Hindlimb muscle (tissue), 1 donor: Measurements from ENCODE around the gene PLCH2. TPM values are rescaled to one million over a fixed set of nuclear protein-coding genes. Genes with fewer than 3 reads are reported as not detected.

ENCODE experiments used
- DNase-seq: peaks from one replicate; pipeline ENCODE4 v3.0.0-alpha.2; 2013
- polyA plus RNA-seq: library from polyadenylated mRNA; unstranded; fragments of 120-200 nt; gene quantifications from one replicate; pipeline ENCODE4 v1.2.1, GENCODE V29; 2013; ENCODE audit not compliant: insufficient read length

The PLCH2 gene
- polyA plus RNA-seq, 1 donor, result 1.0 TPM

GRCh38 chr1:2479186-2479585 is 3.1 kb downstream of the PLCH2 start:
- no peak for DNase-seq

DNA sequence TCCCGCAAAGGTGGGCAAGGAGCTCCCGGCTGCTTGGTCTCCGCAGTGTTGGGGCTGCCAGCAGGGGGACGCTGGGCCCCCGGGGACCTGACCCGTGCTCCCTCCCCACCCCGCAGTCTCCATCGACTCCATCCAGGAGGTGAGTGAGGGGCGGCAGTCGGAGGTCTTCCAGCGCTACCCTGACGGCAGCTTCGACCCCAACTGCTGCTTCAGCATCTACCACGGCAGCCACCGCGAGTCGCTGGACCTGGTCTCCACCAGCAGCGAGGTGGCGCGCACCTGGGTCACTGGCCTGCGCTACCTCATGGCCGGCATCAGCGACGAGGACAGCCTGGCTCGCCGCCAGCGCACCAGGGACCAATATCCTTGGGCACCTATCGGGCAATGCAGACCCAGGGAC is 3.5 kb downstream of the PLCH2 start:
- no peak for DNase-seq

DNA sequence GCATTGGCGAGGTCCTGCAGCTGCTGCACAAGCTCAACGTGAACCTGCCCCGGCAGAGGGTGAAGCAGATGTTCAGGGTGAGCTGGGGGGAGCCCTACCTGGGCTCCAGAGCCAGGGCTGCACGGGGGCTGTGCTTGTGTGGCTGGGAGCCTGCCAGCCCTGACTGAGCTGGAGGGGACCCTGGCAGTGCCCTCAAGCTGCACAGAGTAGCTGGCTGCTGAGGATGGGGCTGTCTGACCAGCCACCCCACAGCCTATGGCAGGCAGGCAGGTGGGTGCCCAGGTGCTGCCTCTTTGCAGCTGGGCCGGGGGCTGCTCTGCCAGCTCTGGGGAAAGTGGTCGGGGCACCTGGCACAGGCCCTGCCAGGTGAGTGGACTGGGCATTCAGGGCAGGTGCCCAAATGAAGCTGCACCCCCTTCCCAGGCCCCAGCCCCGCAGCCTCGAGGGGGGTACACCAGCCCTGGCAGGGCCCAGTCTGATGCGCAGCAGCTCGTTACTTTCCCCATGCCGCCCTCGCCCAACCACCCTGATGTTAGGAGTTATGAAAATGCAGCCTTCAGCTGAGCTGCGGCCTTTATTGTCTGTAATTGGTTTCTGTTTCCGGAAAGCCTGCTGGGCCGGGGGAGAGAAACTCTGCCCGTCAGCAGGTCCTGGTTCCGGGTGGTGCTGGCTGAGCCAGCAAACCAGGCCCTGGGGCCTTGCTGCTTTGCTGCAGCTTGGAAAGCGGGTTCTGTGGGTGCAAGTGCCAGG is 4.3 kb downstream of the PLCH2 start:
- no peak for DNase-seq

- DNase-seq, result no peak
These were observed 4.9 kb downstream of the PLCH2 start for GRCh38 chr1:2480986-2481364.

DNA sequence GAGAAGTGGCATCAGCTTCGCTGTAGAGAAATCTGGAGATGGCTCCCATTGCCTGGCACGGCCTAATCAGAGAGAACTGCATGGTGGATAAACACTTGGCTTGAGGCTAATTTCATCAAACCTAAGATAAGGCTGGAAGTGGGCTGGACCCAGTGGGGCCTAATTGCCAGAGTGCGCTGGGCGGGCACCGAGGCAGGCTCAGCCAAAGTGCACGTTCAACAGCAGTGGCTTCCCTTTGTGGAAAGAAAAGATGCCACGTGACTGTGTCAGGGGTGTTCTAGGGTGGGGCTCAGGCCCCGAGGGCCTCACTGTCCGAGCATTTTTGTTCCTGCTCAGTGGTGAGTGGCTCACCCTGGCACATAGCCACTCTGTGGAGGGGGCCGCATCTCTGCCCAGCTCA is 5.8 kb downstream of the PLCH2 start:
- DNase-seq, result no peak

GRCh38 chr1:2482588-2482987 is 6.5 kb downstream of the PLCH2 start:
- DNase-seq, result no peak

DNA sequence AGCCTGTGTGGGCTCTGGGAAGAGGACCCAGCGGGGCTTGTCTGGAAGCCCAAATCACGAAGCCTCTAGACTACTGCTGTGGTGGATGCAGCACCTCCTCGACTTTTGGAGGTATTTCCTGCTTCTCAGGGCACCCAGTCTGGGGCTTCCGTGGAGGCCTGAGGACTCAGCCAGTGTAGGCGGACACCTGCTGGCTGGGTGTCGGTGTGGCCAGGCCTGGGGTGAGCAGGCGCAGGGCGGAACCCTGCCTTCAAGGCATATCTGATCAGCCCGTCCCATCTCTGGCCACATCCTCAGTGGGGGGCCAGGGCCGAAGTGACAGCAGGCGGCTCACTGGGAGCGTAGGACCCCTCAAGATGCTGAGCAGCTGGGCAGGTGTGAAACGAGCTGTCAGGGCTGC is 6.9 kb downstream of the PLCH2 start:
- no peak for DNase-seq

GRCh38 chr1:2483970-2484369 is 7.9 kb downstream of the PLCH2 start:
- no peak for DNase-seq

DNA sequence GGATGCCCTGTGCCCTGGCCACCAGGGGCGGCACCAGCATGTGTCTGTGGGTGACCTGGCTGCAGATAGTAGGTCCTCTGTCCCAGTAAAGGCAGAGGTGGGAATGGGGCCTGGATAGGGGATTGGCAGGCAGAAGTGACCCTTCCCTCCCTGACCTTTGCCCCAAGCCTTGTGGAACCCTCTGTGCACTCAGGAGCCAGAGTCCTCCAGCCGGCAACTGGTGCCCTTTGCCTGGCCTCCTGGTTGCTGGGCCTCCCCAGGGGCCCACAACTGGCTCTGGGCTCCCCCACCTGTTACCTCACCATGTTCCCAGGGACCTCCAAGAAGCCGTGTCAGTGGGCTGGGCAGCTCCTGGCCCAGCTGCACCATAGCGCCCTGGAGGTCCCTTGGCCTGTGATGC is 10.0 kb downstream of the PLCH2 start:
- no peak for DNase-seq

- no peak for DNase-seq
These were observed 10.5 kb downstream of the PLCH2 start for GRCh38 chr1:2486558-2486957.

DNA sequence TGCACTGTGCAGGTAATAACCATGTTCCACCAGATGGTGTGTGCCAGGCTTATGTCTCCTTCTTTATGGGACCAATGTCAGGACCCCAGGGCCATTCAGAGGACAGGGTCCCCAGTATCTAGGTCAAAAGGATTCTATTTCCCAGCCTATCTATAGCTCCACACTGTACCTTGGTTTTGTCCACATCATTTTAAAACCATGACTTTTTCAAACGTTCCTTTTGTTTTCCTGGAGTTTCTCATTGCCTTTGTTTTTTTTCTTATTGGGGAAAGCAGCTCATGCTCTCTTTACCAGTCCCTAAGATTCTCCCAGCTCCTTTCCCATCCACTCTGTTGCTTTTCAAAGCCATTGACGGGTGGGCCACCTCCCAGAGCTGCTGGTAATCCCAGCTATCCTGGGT is 12.6 kb downstream of the PLCH2 start:
- no peak for DNase-seq

GRCh38 chr1:2489615-2490014 is 13.5 kb downstream of the PLCH2 start:
- no peak for DNase-seq

GRCh38 chr1:2492091-2492490 is 16.0 kb downstream of the PLCH2 start:
- DNase-seq, result no peak

DNA sequence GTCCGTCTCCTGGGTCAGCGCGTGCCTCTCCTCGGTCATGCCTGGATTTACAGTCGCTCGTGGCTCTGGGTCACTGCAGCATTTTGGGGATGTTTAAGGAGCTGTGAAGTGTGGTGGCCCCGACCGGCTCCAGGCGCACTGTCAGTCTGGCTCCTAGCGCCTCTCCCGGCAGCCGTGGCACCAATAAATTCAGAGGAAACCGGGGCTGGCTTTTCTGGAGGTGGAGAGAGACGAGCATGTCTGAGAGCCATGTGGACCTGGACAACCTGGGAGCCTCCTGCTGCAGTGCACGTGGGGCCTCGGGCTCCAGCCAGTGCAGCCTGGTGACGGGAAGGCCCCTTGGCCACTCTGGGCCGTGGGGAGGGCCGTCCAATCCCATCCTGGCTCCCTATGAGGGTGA is 17.1 kb downstream of the PLCH2 start:
- no peak for DNase-seq

DNA sequence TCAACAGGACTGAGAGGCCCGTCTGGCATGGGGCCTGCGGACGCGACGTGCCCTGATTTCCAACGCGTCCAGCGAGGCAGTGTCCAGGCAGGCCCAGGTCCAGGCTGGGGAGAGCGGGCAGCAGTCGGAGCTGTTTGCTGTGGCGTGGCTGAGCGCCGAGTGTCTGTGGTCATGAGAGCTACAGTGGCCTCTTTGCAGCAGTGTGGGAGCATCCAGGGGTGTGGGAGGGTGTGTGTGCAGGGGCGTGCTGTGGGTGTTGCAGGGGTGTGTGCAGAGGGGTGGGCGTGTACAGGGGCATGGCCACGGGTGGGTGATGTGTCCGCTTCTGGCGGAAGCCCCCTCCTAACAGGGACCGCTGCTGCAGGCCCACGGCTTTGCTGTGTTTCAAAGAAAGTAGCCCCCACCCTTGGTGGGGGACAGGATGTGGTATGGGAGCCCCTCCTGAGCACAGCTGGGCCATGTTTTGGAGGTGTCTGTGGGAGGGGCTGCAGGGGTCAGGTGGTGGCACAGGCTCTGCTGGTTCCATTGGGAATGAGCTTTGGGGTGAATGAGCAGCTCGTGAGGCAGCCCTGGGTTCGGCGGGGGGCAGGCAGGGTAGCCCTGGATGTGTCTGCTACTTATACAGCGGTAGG is 17.7 kb downstream of the PLCH2 start:
- no peak for DNase-seq

DNA sequence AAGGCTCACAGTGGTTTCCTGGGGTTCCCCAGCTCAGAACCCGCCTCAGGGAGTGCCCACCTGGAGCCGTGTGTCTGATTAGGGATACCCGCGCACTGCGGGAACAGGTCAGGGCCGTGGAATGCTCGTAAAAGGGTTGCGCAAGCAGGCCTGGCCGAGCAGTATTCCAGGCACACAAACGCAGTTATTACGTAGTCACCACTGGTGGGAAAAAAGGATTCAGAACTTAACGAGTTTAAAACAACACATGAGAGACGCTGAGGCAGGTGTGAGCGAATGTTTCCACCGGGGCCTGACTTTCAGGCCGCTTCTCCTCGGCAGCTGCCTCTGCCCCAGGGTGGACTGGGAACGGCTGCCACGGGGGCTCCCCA is 18.2 kb downstream of the PLCH2 start:
- DNase-seq, result no peak

DNA sequence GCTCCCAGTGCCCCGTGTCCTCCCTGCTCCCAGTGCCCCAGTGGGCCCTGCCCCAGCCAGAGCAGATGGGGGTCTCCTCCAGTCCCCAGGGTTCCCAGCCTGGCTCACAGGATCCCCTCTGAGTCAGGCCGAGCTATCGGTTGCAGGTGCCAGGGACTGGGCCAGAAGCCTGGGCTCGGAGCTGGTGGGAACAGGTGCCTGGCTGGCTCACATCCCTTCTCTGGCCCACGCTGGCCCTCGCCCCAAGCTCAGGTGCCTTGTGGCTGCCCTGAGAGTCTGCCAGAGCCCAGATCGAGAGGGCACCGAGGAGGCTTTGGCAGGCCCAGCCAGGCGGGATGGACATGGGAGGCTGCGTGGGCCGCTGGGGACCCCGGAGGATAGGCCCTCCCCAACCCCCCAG is 18.9 kb downstream of the PLCH2 start:
- no peak for DNase-seq

- DNase-seq, result no peak
These were observed 19.5 kb downstream of the PLCH2 start for GRCh38 chr1:2495546-2495945.

- no peak for DNase-seq
These were observed 20.1 kb downstream of the PLCH2 start for GRCh38 chr1:2496087-2496622.

DNA sequence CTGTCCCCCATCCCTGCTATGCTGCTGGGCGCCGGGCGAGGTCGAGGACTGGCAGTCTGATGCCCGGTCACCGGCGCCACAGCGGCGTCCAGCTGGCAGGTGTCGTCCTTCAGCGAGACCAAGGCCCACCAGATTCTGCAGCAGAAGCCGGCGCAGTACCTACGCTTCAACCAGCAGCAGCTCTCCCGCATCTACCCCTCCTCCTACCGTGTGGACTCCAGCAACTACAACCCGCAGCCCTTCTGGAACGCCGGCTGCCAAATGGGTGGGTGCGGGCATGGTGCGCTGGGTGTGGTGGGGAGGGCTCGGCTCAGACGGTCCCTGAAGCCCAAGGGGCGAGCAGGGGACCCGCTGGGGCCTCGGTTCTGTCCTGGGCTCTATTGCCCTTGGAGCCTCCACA is 20.7 kb downstream of the PLCH2 start:
- no peak for DNase-seq

DNA sequence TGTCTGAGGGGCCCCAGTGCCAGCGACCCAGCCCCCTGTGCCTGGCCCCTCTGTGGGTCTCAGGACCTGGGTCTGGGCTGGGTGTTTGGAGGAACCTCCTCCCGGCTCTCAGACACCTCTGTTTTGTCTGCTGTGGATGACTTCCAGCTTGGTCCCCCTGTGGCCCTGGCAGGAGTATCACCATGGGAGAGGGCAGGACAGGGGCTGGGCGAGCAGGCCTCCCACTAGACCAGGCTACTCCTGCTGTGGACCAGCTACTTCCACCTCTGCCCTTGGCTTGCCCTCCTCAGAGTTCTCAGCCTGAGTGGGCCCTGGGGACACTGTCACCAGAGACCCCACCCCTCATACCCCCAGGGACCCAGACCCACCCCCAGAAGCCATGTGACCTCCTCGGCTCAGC is 21.8 kb downstream of the PLCH2 start:
- DNase-seq, result no peak

DNA sequence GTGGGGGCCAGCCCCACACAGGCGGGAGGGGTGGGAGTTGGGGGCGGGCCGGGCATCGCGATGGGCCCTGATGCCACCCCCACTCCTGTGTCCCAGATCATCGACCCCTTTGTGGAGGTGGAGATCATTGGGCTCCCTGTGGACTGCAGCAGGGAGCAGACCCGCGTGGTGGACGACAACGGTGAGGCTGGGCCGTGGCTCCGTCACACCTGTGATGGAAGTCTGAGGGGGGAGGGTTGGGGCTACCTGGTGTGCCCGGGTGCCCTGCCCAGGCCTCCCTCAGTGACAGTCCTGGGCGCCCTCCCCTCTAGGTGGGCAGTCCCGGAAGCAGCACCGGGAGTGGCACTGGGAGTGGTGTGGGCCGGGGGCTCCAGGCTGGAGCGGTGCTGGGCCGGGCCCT is 22.6 kb downstream of the PLCH2 start:
- DNase-seq, result no peak

DNA sequence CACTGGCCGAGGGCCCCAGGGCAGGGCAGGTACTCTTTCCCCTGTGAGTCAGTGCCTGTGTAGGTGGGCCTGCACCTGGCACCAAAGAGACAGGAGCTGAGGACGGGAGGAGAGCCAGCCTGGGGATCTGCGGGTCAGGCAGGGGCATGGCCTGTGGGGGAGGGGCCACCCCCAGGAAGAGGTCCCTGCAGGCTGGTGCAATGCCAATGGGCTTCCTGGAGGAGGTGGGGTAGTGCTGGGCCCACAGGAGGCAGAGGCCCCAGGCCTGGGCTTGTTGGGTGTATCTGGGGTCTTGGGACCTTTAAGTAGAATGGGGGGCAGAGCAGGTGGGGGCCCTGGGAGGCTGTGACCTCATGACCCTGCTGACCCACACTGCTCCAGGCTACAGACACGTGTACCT is 23.2 kb downstream of the PLCH2 start:
- no peak for DNase-seq

DNA sequence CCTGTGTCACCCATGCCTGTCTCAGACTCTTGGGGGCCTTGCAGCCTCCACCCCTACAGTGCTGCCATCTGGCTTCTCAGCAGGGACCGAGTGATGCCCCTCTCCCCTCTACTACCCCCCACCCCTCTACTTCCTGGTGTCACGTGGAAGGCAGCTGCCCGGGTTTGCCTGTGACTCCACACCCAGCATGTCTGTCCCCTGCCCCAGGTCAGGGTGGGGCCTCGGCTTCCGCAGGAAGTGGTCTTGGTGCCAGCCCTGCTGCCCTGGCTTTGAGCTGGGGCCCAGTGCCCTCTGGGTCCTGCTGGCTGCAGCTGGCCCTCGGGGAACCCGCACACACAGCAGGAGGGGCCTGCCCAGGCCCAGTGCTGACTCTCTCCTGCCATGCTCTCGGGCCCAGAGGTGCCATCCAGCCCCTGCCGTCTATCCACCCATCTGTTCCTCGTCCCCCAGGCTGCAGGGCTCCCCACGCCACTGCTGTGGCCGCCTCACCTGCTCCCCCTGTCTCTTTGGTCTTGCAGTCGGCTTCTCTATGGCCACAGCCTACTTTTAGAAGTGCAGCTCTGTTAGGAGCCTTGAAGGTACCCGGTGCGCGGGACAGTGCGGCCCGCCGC is 24.0 kb downstream of the PLCH2 start:
- DNase-seq, result no peak
